Activated naive CD8-positive, alpha-beta T cell treated with anti-CD3 and anti-CD28 coated beads for 36 hours (primary cell): Measurements from ENCODE around the gene SLC22A23. TPM values are rescaled to one million over a fixed set of nuclear protein-coding genes. Genes with fewer than 3 reads are reported as not detected.

ENCODE experiments used
- DNase-seq: peaks from one replicate; pipeline ENCODE4 v3.0.0; 2021
- H3K27ac Mint-ChIP-seq: one replicate; pipeline ENCODE4 v1.8.0; 2022; ENCODE audit warnings: mild to moderate bottlenecking, moderate library complexity, mixed read lengths
- H3K27me3 Mint-ChIP-seq: one replicate; pipeline ENCODE4 v1.8.0; 2022; ENCODE audit warnings: mild to moderate bottlenecking, mixed read lengths
- H3K36me3 Mint-ChIP-seq: one replicate; pipeline ENCODE4 v1.8.0; 2021; ENCODE audit warnings: mild to moderate bottlenecking, mixed read lengths
- H3K4me1 Mint-ChIP-seq: one replicate; pipeline ENCODE4 v1.8.0; 2021; ENCODE audit warnings: mixed read lengths
- H3K4me3 Mint-ChIP-seq: one replicate; pipeline ENCODE4 v1.8.0; 2022; ENCODE audit warnings: mild to moderate bottlenecking, moderate library complexity, mixed read lengths
- H3K9me3 Mint-ChIP-seq: one replicate; pipeline ENCODE4 v1.8.0; 2022; ENCODE audit warnings: mixed read lengths
- total RNA-seq, 2 experiments: library from RNA; stranded (reverse); gene quantifications; one replicate each; pipeline ENCODE4 v1.2.3, GENCODE V29; 2021

SLC22A23 gene
- total RNA-seq, 2 experiments from 2014 or later = 0.24 to 0.41 TPM

GRCh38 chr6:3220366-3220765 is 236.5 kb downstream of the SLC22A23 start:
- Mint-ChIP-seq H3K9me3 (peaks cover 5% of the 10 kb centered on the region), H3K4me1 (peaks cover 2% of the 10 kb centered on the region), H3K27ac (no peak overlapping the region)

More at GRCh38 chr6:3220366-3220765, 236.5 kb downstream of the SLC22A23 start:
- no peak for DNase-seq
- H3K36me3 Mint-ChIP-seq = peaks cover 3% of the 10 kb centered on the region
- peaks cover 48% of the 10 kb centered on the region for H3K27me3 Mint-ChIP-seq
- H3K4me3 Mint-ChIP-seq = no peak overlapping the region

Other genes with a start within 250 kb of the SLC22A23 start
- under 1 TPM; 0.25 to 0.28 TPM for gene TUBB2B, start 229.4 kb downstream of the SLC22A23 start, total RNA-seq
- 10 to 100 TPM; 36.4 to 38.1 TPM for gene PSMG4, start 198.1 kb downstream of the SLC22A23 start, total RNA-seq